Activated naive CD8-positive, alpha-beta T cell treated with anti-CD3 and anti-CD28 coated beads, Interleukin-2, amount 50 U/mL, for 24 hours (primary cell): ENCODE measurements around the gene KLHL1.

Source experiments
- ATAC-seq: fragments of 150-1000 bp; cut with Tn5 transposase; one replicate; pipeline ENCODE4 v1.10.0; 2021
- DNase-seq: peaks from one replicate; pipeline ENCODE4 v3.0.0; 2021
- H3K27ac Mint-ChIP-seq: one replicate; pipeline ENCODE4 v1.8.0; 2021; ENCODE audit warnings: mild to moderate bottlenecking, mixed read lengths
- H3K27me3 Mint-ChIP-seq: one replicate; pipeline ENCODE4 v1.8.0; 2021; ENCODE audit warnings: mixed read lengths
- H3K36me3 Mint-ChIP-seq: one replicate; pipeline ENCODE4 v1.8.0; 2021; ENCODE audit warnings: low read depth, mixed read lengths
- H3K4me1 Mint-ChIP-seq: one replicate; pipeline ENCODE4 v1.8.0; 2021; ENCODE audit warnings: mixed read lengths
- H3K4me3 Mint-ChIP-seq: one replicate; pipeline ENCODE4 v1.8.0; 2021; ENCODE audit warnings: mild to moderate bottlenecking, moderate library complexity, mixed read lengths
- H3K9me3 Mint-ChIP-seq: one replicate; pipeline ENCODE4 v1.8.0; 2021; ENCODE audit warnings: mixed read lengths

The KLHL1 gene

DNA sequence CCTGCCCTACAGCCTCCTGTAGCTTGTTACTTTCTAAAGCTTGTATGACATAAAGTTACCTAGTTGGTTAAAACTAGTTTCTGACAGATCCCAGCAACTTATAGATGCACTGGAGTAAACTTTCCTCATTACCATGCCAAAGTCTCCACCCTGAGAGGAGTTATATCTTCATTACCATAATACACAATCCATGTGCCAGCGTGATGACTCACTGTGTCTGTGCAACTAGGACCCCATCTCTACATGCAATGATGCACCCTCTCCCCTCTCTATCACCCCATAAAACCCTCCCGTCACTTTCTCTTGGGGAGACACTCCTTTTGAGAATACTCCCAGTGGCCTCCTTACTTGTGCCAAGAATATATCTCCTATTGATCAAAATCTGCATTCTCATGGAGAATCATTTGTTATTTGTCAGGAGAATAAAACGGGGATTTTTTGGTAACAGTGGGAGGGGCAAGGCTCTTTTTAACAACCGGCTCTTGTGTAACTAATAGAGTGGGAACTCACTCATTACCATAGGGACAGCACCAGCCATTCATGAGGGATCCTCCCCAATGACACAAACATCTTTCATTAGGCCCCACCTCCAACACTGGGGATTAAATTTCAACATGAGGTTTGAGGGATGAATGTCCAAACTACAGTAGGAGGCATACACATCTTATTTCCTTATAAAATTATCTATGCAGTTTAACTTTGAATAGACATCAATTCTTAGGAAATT is 235.8 kb downstream of the KLHL1 start:
- no peak for ATAC-seq
- DNase-seq = no peak
- Mint-ChIP-seq H3K4me1 (no peaks in the 10 kb centered on the region), H3K27me3 (no peaks in the 10 kb centered on the region), H3K9me3 (peaks cover 5% of the 10 kb centered on the region), H3K36me3 (no peaks in the 10 kb centered on the region), H3K27ac (no peak overlapping the region), H3K4me3 (no peak overlapping the region)

DNA sequence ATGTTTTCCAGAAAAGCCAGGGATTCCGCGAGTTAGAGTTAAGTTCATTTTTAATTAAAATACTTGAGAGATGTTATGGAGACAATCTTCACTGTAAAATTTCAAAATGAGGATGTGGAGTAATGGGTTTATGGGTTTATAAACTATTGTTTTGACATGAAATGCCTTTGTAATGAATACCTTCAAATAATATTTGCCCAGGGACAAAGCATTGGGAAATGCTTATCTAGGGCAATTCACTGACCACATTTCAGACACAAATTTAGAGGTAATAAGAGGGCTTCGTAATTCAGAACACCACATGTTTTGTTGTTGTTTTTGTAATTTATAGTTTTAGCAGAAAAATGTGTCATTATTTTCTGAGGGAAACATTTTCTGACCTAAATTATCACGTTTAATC is 241.7 kb downstream of the KLHL1 start:
- no peaks in the 10 kb centered on the region for H3K4me1 Mint-ChIP-seq
- no peaks in the 10 kb centered on the region for H3K9me3 Mint-ChIP-seq
- H3K36me3 Mint-ChIP-seq = no peaks in the 10 kb centered on the region
- DNase-seq (no peak), ATAC-seq (no peak)
- H3K27ac Mint-ChIP-seq = no peak overlapping the region
- no peak overlapping the region for H3K4me3 Mint-ChIP-seq
- H3K27me3 Mint-ChIP-seq = no peaks in the 10 kb centered on the region

GRCh38 chr13:69857183-69857821 is 250.9 kb downstream of the KLHL1 start:
- Mint-ChIP-seq H3K36me3 (no peaks in the 10 kb centered on the region), H3K27me3 (no peaks in the 10 kb centered on the region), H3K4me1 (no peaks in the 10 kb centered on the region), H3K27ac (no peak overlapping the region), H3K4me3 (no peak overlapping the region), H3K9me3 (no peaks in the 10 kb centered on the region)
- DNase-seq (no peak), ATAC-seq (no peak)

DNA sequence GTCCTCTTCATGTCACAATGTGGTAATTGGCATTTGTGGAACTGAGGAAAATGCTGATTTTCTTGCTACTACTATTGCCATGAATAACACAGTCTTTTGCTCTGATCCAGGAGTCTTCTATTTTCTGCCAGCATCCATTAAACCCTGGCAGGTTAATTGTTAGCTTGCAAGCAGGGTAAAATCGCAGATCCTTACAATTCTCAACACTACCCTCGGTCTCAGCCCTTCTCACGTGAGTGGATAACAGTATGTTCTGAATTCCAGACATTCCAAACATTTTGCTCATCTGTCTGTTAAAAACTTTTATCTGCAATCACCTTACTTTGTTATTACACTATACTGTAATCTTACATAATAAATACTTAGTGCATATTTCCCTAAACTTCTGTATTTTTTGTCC is 251.9 kb downstream of the KLHL1 start:
- H3K27ac Mint-ChIP-seq = no peak overlapping the region
- DNase-seq = no peak
- H3K4me3 Mint-ChIP-seq = no peak overlapping the region
- H3K36me3 Mint-ChIP-seq = no peaks in the 10 kb centered on the region
- no peak for ATAC-seq
- no peaks in the 10 kb centered on the region for H3K9me3 Mint-ChIP-seq
- H3K4me1 Mint-ChIP-seq = no peaks in the 10 kb centered on the region
- H3K27me3 Mint-ChIP-seq = no peaks in the 10 kb centered on the region

DNA sequence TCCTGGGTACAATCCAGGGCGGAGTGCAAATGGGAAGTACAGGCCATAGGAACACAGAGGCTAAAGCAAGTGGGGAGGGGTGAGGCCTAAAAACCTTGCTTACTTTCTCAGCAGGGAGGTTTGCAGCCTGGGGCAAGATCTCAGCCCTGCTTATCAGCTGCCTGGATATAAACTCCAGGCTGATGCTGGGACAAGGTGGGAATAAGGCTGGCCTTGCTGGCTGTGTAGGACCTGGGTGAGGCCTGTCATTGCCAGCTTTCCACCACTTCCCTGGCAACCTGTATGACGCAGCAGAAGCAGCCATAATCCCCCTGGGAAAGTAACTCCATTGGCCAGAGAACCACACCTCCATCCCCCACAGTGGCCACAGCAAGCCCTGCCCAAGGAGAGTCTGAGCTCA is 279.7 kb downstream of the KLHL1 start:
- DNase-seq = no peak
- no peaks in the 10 kb centered on the region for H3K4me1 Mint-ChIP-seq
- H3K4me3 Mint-ChIP-seq = no peak overlapping the region
- no peak for ATAC-seq
- H3K27me3 Mint-ChIP-seq = no peaks in the 10 kb centered on the region
- no peaks in the 10 kb centered on the region for H3K36me3 Mint-ChIP-seq
- peaks cover 13% of the 10 kb centered on the region for H3K9me3 Mint-ChIP-seq
- no peak overlapping the region for H3K27ac Mint-ChIP-seq

DNA sequence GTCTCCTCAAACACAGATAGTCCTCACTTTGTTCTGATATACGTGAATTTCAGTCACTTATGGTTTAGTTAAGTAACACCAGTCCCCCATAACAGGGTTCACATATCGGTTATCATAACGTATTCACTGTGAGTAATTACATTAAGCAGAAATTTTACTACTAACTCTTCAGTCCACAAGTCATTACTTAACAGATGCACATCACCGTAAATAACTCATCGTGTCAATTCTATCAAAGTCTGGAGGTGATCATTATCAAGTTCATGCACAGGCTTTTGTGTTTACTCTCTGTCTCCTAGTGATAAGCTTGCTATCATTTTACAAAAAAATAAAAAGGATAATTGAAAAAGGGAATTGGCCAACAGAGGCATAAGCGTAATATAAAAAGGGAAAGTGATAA is 288.1 kb downstream of the KLHL1 start:
- Mint-ChIP-seq H3K27me3 (no peaks in the 10 kb centered on the region), H3K4me1 (no peaks in the 10 kb centered on the region), H3K9me3 (peaks cover 10% of the 10 kb centered on the region), H3K36me3 (no peaks in the 10 kb centered on the region), H3K27ac (no peak overlapping the region), H3K4me3 (no peak overlapping the region)
- ATAC-seq = no peak
- no peak for DNase-seq

- no peak overlapping the region for H3K27ac Mint-ChIP-seq
- H3K36me3 Mint-ChIP-seq = no peaks in the 10 kb centered on the region
- no peaks in the 10 kb centered on the region for H3K4me1 Mint-ChIP-seq
- ATAC-seq (no peak), DNase-seq (no peak)
- H3K4me3 Mint-ChIP-seq = no peak overlapping the region
- H3K27me3 Mint-ChIP-seq = no peaks in the 10 kb centered on the region
- peaks cover 24% of the 10 kb centered on the region for H3K9me3 Mint-ChIP-seq
These were observed 290.9 kb downstream of the KLHL1 start for GRCh38 chr13:69817333-69817869.

DNA sequence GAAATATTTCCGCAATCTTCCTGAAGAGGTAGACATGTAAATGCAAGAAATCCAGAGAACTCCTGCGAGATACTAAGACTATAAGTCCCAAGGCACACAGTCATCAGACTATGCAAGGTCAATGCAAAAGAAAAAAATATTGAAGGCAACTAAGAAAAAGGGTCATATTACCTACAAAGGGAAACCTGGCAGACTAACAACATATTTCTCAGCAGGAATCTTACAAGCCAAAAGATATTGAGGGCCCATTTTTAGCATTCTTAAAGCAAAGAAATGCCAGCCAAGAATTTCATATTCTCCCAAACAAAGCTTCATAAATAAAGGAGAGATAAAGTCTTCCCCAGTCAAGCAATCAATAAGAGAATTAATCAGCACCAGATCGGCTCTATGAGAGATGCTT is 299.1 kb downstream of the KLHL1 start:
- DNase-seq = no peak
- Mint-ChIP-seq H3K27me3 (no peaks in the 10 kb centered on the region), H3K27ac (no peak overlapping the region), H3K36me3 (no peaks in the 10 kb centered on the region), H3K4me3 (no peak overlapping the region), H3K4me1 (no peaks in the 10 kb centered on the region), H3K9me3 (peaks cover 21% of the 10 kb centered on the region)
- no peak for ATAC-seq

GRCh38 chr13:69796256-69796655 is 312.0 kb downstream of the KLHL1 start:
- no peak for ATAC-seq
- no peaks in the 10 kb centered on the region for H3K27me3 Mint-ChIP-seq
- H3K27ac Mint-ChIP-seq = no peak overlapping the region

DNA sequence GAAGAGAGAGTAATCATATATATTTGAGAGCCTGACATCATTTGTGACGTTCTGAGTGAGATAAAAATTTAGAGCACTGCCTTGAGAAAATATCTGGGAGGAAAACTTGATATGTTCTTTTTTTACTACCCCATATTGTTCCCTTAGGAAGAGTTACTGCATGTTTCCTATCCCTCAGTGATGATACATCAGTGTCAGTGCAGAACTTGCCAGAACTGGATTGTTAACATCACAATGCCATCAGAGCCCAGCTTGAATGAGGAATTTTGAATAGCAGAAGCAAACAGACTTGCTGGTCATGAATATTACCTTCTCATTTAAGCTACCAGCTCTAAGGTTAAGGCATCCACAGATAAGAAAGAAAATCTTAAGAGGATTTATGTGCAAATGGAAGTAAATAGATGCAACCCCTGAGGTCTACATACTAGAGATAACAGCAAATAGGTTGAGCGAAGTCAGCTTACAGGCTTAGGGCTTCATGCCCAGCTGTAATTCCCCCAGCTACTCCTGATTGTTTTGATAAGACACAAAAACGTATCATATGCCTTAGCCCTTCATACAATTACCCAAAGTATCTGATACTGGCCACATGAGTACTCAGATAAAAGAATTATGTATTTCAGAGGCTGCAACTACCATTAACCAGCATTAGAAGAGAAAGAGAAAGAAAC is 314.3 kb downstream of the KLHL1 start:
- no peak for DNase-seq

More at GRCh38 chr13:69796256-69796655, 312.0 kb downstream of the KLHL1 start:
- H3K4me3 Mint-ChIP-seq = no peak overlapping the region
- DNase-seq = no peak
- no peaks in the 10 kb centered on the region for H3K36me3 Mint-ChIP-seq
- no peaks in the 10 kb centered on the region for H3K4me1 Mint-ChIP-seq
- peaks cover 6% of the 10 kb centered on the region for H3K9me3 Mint-ChIP-seq

GRCh38 chr13:69776937-69777336 is 331.3 kb downstream of the KLHL1 start:
- Mint-ChIP-seq H3K27me3 (no peaks in the 10 kb centered on the region), H3K27ac (no peak overlapping the region), H3K4me1 (no peaks in the 10 kb centered on the region), H3K36me3 (no peaks in the 10 kb centered on the region), H3K4me3 (no peak overlapping the region), H3K9me3 (peaks cover 3% of the 10 kb centered on the region)
- no peak for ATAC-seq
- DNase-seq = no peak

More for the DNA sequence above, 314.3 kb downstream of the KLHL1 start:
- no peaks in the 10 kb centered on the region for H3K4me1 Mint-ChIP-seq
- no peak overlapping the region for H3K4me3 Mint-ChIP-seq
- H3K27ac Mint-ChIP-seq = no peak overlapping the region
- no peaks in the 10 kb centered on the region for H3K36me3 Mint-ChIP-seq
- H3K9me3 Mint-ChIP-seq = peaks cover 9% of the 10 kb centered on the region
- no peak for ATAC-seq
- no peaks in the 10 kb centered on the region for H3K27me3 Mint-ChIP-seq

DNA sequence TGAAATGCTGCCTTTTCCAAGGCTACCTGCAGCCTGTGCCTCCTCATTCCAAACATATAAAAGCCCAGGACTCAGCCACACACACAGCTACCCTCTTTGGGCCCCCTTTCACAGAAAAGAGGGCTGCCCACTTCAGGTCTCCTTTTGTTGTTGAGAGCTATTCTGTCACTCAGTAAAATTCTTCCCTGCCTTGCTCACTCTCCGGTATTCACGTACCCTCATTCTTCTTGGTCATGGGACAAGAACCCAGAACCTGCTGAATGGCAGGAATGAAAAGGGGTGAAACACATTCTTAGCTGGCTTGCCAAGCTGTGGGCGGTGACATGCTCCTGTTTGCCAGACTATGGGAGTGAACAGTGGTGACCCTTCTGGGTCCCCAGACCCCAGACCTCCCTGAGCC is 338.6 kb downstream of the KLHL1 start:
- DNase-seq = no peak
- no peak overlapping the region for H3K4me3 Mint-ChIP-seq
- H3K9me3 Mint-ChIP-seq = peaks cover 8% of the 10 kb centered on the region
- no peaks in the 10 kb centered on the region for H3K36me3 Mint-ChIP-seq
- ATAC-seq = no peak
- H3K27me3 Mint-ChIP-seq = no peaks in the 10 kb centered on the region
- H3K4me1 Mint-ChIP-seq = no peaks in the 10 kb centered on the region
- no peak overlapping the region for H3K27ac Mint-ChIP-seq

DNA sequence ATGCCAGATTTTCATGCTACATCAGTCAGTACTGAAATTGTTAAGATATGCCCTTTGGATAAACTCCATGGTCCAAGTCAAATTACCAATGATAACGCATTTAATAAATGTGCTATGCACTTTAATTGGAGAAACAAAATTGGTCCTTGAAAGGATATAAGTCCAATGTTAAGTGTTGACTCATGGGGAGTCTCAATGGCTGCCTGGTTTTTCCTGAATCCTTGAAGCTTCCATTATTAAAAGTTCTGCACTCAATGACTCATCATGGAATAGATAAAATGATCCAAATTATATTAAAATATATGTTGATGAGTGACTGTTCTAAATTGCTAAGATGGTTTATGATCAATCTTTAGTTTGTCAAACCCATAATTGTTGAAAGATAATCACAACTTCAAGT is 346.7 kb downstream of the KLHL1 start:
- DNase-seq = no peak
- H3K36me3 Mint-ChIP-seq = no peaks in the 10 kb centered on the region
- no peaks in the 10 kb centered on the region for H3K4me1 Mint-ChIP-seq
- H3K9me3 Mint-ChIP-seq = peaks cover 15% of the 10 kb centered on the region
- no peaks in the 10 kb centered on the region for H3K27me3 Mint-ChIP-seq
- no peak overlapping the region for H3K4me3 Mint-ChIP-seq
- no peak for ATAC-seq
- H3K27ac Mint-ChIP-seq = no peak overlapping the region

- no peak for DNase-seq
These were observed 353.2 kb downstream of the KLHL1 start for GRCh38 chr13:69755101-69755500.

GRCh38 chr13:69751259-69751658 is 357.0 kb downstream of the KLHL1 start:
- DNase-seq = no peak
- no peak for ATAC-seq
- peaks cover 18% of the 10 kb centered on the region for H3K9me3 Mint-ChIP-seq
- H3K36me3 Mint-ChIP-seq = no peaks in the 10 kb centered on the region
- no peak overlapping the region for H3K4me3 Mint-ChIP-seq
- H3K27ac Mint-ChIP-seq = no peak overlapping the region
- no peaks in the 10 kb centered on the region for H3K4me1 Mint-ChIP-seq
- no peaks in the 10 kb centered on the region for H3K27me3 Mint-ChIP-seq

More at GRCh38 chr13:69755101-69755500, 353.2 kb downstream of the KLHL1 start:
- H3K27ac Mint-ChIP-seq = no peak overlapping the region
- no peak overlapping the region for H3K4me3 Mint-ChIP-seq
- H3K27me3 Mint-ChIP-seq = no peaks in the 10 kb centered on the region
- peaks cover 11% of the 10 kb centered on the region for H3K9me3 Mint-ChIP-seq
- no peak for ATAC-seq
- no peaks in the 10 kb centered on the region for H3K4me1 Mint-ChIP-seq
- H3K36me3 Mint-ChIP-seq = no peaks in the 10 kb centered on the region
